C4-2B (cell line): ENCODE results near the gene ADAMTS14.

Source experiments
- ZFX ChIP-seq: fragments of 450-650 bp; IDR thresholded peaks from 2 replicates; pipeline ENCODE4 v1.6.1; 2017
- TF ChIP-seq, protein P1 (sequence below): fragments of 450-650 bp; conservative IDR thresholded peaks from 2 replicates; pipeline ENCODE4 v1.5.1; 2017; ENCODE audit warnings: mild to moderate bottlenecking

DNA sequence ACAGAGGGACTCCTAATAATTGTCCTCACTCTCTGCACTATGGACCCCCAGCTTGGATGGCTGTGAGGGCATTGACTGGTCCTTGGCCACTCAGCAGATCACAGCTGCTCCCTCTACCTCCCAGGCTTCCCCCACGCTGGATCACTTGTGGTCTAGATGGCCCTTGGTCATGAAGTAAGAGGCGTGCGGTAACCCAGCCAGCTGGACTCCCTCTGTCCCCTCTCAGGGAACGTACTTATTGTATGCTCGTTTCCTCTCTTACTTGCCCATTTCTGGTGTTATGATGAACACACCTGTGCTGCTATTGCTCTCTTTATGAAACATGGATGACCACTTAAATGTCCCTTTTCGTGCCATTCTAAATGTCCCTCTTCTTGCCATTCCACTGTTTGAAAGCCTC lies 19.3 kb downstream of the ADAMTS14 start:
- TF ChIP-seq, protein P1, sequence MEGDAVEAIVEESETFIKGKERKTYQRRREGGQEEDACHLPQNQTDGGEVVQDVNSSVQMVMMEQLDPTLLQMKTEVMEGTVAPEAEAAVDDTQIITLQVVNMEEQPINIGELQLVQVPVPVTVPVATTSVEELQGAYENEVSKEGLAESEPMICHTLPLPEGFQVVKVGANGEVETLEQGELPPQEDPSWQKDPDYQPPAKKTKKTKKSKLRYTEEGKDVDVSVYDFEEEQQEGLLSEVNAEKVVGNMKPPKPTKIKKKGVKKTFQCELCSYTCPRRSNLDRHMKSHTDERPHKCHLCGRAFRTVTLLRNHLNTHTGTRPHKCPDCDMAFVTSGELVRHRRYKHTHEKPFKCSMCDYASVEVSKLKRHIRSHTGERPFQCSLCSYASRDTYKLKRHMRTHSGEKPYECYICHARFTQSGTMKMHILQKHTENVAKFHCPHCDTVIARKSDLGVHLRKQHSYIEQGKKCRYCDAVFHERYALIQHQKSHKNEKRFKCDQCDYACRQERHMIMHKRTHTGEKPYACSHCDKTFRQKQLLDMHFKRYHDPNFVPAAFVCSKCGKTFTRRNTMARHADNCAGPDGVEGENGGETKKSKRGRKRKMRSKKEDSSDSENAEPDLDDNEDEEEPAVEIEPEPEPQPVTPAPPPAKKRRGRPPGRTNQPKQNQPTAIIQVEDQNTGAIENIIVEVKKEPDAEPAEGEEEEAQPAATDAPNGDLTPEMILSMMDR: no peak
- no peak for TF ChIP-seq ZFX
